ENCODE results near the gene CBY3.
A peak's percentile ranks its signal among the peaks of the same experiment; 100 is the strongest.

The CBY3 gene

GRCh38 chr5:179724163-179724562 lies 43.3 kb upstream of the CBY3 start:
- no peak for DNase-seq
- Histone ChIP-seq H3K9me3 (no peaks in the 10 kb centered on the region), H3K36me3 (peaks cover 96% of the 10 kb centered on the region), H3K4me1 (no peaks in the 10 kb centered on the region), H3K27me3 (no peaks in the 10 kb centered on the region), H3K4me3 (ENCODE audit: low read depth, low read length) (no peak overlapping the region)
- no peak for TF ChIP-seq CTCF (IDR thresholded peaks at IDR 0.05; ENCODE audit: low read depth, low read length)

GRCh38 chr5:179720222-179720621 lies 39.4 kb upstream of the CBY3 start:
- DNase-seq: no peak
- no peak overlapping the region for H3K4me3 ChIP-seq (ENCODE audit: low read depth, low read length)
- peaks cover 99% of the 10 kb centered on the region for H3K36me3 ChIP-seq
- no peak for TF ChIP-seq CTCF (IDR thresholded peaks at IDR 0.05; ENCODE audit: low read depth, low read length)
- H3K27me3 ChIP-seq: no peaks in the 10 kb centered on the region
- H3K4me1 ChIP-seq: no peaks in the 10 kb centered on the region
- H3K9me3 ChIP-seq: no peaks in the 10 kb centered on the region

DNA sequence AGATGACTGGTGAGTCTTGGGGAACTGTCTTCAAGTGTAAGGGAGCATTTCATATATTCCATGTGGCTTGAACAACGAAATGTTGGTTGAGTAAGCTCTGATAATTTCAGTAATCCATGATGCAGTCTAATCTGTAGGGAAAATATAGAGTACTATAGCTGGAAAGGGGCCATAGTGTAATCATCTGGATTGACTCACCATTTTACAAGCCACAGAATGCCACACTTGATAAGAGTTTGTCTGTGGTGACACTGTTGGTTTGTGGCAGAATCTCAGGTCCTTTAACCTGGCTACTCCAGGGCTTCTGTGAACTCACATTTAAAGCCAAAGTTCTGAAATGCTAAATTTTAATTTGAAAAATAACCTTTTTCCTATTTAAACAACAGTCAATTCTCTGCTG lies 35.5 kb upstream of the CBY3 start:
- H3K36me3 ChIP-seq: peaks cover 96% of the 10 kb centered on the region
- no peak for DNase-seq

GRCh38 chr5:179700401-179700918 lies 19.6 kb upstream of the CBY3 start:
- TF ChIP-seq CTCF (IDR thresholded peaks at IDR 0.05; ENCODE audit: low read depth, low read length): no peak
- no peak for DNase-seq
- no peaks in the 10 kb centered on the region; the same call in 1 of the 2 replicates for H3K4me1 ChIP-seq
- H3K27me3 ChIP-seq: no peaks in the 10 kb centered on the region
- H3K4me3 ChIP-seq (ENCODE audit: low read depth, low read length): peak overlapping the region; percentile 80
- peaks cover 35% of the 10 kb centered on the region for H3K36me3 ChIP-seq
- H3K9me3 ChIP-seq: no peaks in the 10 kb centered on the region

More for the DNA sequence above, 35.5 kb upstream of the CBY3 start:
- H3K9me3 ChIP-seq: no peaks in the 10 kb centered on the region
- TF ChIP-seq CTCF (IDR thresholded peaks at IDR 0.05; ENCODE audit: low read depth, low read length): no peak
- no peak overlapping the region for H3K4me3 ChIP-seq (ENCODE audit: low read depth, low read length)
- H3K4me1 ChIP-seq: no peaks in the 10 kb centered on the region
- no peaks in the 10 kb centered on the region for H3K27me3 ChIP-seq

- Histone ChIP-seq H3K9me3 (no peaks in the 10 kb centered on the region), H3K4me1 (no peaks in the 10 kb centered on the region; the same call in 1 of the 2 replicates), H3K4me3 (ENCODE audit: low read depth, low read length) (peak overlapping the region; percentile 80), H3K27me3 (no peaks in the 10 kb centered on the region), H3K36me3 (peaks cover 29% of the 10 kb centered on the region)
- peak; percentile 27 for DNase-seq
- TF ChIP-seq CTCF (IDR thresholded peaks at IDR 0.05; ENCODE audit: low read depth, low read length): no peak
Observed at GRCh38 chr5:179699616-179700237, 18.9 kb upstream of the CBY3 start.

DNA sequence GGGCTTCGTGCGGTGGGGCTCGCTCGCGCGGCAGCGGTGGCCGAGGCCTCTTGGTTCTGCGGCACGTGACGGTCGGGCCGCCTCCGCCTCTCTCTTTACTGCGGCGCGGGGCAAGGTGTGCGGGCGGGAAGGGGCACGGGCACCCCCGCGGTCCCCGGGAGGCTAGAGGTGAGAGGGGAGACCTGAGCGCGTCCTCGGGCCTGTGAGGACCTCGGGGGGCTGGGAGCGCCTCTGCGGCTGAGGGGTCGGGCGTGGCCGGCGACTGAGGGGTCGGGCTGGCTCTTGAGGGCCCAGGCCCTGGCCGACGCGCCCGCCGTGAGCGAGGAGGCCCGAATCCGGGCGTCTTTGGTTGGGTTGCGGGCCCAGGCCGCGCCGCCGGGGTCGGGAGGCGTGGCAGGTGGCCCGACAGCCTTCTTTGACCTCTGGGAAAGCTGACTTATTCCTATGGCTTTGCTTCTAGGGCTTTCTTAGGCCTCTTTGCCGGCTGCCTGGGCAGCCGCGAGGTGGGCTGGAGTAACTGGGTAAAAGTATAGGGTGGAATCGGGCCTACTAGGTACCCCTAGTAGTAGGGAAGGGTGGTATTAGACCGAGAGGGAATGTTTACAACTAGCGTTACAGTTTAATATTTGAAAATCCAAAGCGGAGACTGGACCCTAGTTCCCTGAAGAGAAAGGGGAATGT lies 18.2 kb upstream of the CBY3 start, which contains the start of gene CANX:
Gene CANX, plus strand, starts transcription at position 33 of the 681 bp plus-strand sequence. CDS start 6,715 bp downstream, outside the sequence.
- H3K9me3 ChIP-seq: no peaks in the 10 kb centered on the region
- no peak for DNase-seq
- peaks cover 25% of the 10 kb centered on the region for H3K36me3 ChIP-seq
- no peaks in the 10 kb centered on the region for H3K27me3 ChIP-seq
- no peaks in the 10 kb centered on the region; the same call in 1 of the 2 replicates for H3K4me1 ChIP-seq
- peak within 1 kb of the TSS; percentile 87 for H3K4me3 ChIP-seq (ENCODE audit: low read depth, low read length)
- no peak for TF ChIP-seq CTCF (IDR thresholded peaks at IDR 0.05; ENCODE audit: low read depth, low read length)
